ENCODE measurements around the gene GASK1A. TPM values are rescaled to one million over a fixed set of nuclear protein-coding genes. Genes with fewer than 3 reads are reported as not detected.

GASK1A gene
- total and polyA plus RNA-seq, 2 experiments from 2014 or later, result 2.6 to 11.1 TPM

DNA sequence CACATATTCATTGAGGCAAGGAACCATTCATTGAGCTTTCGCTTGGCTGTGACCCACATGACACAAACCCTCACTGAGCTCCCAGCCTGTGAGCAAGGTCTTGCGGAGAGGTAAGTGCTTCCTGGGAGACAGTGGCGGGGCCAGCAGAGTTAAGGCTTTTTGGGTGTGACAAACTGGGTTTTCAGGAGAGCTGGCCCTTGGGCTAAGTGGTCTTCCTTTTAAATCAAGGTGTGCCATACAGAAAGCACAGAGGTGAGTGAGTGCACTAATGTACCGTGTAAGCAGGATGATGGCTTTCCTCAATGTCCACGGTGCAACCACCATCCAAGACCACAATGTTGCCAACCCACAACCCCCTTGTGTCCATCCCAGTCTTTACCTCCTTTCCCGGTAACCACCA, 98.2 kb downstream of the GASK1A start:
- no peaks in the 10 kb centered on the region for H3K36me3 ChIP-seq (ENCODE audit: insufficient read depth)
- H3K79me2 ChIP-seq (replicated peaks; ENCODE audit: insufficient read depth), result no peaks in the 10 kb centered on the region
- peaks cover 40% of the 10 kb centered on the region for H3K36me3 Mint-ChIP-seq (ENCODE audit: low read depth)
- no peak overlapping the region for H3K4me3 ChIP-seq
- TF ChIP-seq EZH2 (IDR thresholded peaks at IDR 0.05; ENCODE audit: low read depth, unreplicated experiment), result no peak
- TF ChIP-seq POLR2AphosphoS5 (IDR thresholded peaks at IDR 0.05; ENCODE audit: low read depth), result no peak
- no peak for TF ChIP-seq NANOG (IDR thresholded peaks at IDR 0.05; ENCODE audit: borderline replicate concordance)
- TF ChIP-seq, protein P1, sequence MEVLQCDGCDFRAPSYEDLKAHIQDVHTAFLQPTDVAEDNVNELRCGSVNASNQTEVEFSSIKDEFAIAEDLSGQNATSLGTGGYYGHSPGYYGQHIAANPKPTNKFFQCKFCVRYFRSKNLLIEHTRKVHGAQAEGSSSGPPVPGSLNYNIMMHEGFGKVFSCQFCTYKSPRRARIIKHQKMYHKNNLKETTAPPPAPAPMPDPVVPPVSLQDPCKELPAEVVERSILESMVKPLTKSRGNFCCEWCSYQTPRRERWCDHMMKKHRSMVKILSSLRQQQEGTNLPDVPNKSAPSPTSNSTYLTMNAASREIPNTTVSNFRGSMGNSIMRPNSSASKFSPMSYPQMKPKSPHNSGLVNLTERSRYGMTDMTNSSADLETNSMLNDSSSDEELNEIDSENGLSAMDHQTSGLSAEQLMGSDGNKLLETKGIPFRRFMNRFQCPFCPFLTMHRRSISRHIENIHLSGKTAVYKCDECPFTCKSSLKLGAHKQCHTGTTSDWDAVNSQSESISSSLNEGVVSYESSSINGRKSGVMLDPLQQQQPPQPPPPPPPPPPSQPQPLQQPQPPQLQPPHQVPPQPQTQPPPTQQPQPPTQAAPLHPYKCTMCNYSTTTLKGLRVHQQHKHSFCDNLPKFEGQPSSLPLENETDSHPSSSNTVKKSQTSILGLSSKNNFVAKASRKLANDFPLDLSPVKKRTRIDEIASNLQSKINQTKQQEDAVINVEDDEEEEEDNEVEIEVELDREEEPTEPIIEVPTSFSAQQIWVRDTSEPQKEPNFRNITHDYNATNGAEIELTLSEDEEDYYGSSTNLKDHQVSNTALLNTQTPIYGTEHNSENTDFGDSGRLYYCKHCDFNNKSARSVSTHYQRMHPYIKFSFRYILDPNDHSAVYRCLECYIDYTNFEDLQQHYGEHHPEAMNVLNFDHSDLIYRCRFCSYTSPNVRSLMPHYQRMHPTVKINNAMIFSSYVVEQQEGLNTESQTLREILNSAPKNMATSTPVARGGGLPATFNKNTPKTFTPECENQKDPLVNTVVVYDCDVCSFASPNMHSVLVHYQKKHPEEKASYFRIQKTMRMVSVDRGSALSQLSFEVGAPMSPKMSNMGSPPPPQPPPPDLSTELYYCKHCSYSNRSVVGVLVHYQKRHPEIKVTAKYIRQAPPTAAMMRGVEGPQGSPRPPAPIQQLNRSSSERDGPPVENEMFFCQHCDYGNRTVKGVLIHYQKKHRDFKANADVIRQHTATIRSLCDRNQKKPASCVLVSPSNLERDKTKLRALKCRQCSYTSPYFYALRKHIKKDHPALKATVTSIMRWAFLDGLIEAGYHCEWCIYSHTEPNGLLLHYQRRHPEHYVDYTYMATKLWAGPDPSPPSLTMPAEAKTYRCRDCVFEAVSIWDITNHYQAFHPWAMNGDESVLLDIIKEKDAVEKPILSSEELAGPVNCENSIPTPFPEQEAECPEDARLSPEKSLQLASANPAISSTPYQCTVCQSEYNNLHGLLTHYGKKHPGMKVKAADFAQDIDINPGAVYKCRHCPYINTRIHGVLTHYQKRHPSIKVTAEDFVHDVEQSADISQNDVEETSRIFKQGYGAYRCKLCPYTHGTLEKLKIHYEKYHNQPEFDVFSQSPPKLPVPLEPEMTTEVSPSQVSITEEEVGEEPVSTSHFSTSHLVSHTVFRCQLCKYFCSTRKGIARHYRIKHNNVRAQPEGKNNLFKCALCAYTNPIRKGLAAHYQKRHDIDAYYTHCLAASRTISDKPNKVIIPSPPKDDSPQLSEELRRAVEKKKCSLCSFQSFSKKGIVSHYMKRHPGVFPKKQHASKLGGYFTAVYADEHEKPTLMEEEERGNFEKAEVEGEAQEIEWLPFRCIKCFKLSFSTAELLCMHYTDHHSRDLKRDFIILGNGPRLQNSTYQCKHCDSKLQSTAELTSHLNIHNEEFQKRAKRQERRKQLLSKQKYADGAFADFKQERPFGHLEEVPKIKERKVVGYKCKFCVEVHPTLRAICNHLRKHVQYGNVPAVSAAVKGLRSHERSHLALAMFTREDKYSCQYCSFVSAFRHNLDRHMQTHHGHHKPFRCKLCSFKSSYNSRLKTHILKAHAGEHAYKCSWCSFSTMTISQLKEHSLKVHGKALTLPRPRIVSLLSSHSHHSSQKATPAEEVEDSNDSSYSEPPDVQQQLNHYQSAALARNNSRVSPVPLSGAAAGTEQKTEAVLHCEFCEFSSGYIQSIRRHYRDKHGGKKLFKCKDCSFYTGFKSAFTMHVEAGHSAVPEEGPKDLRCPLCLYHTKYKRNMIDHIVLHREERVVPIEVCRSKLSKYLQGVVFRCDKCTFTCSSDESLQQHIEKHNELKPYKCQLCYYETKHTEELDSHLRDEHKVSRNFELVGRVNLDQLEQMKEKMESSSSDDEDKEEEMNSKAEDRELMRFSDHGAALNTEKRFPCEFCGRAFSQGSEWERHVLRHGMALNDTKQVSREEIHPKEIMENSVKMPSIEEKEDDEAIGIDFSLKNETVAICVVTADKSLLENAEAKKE (CRISPR knock-in tag; IDR thresholded peaks at IDR 0.05), result no peak
- no peak for TF ChIP-seq JUNB (IDR thresholded peaks at IDR 0.05; ENCODE audit: unreplicated experiment)
- no peak for TF ChIP-seq ZNF331 (CRISPR knock-in tag; IDR thresholded peaks at IDR 0.05; ENCODE audit: low read depth)
- H3K9me3 Mint-ChIP-seq, result peaks cover 10% of the 10 kb centered on the region; the same call in 2 of the 3 replicates
- DNase-seq (ENCODE audit: low spot score), result no peak
- no peaks in the 10 kb centered on the region for H3K27me3 ChIP-seq (ENCODE audit: insufficient read depth)
- no peaks in the 10 kb centered on the region for H3F3A ChIP-seq (replicated peaks; ENCODE audit: low read depth)
- H3K27me3 Mint-ChIP-seq (ENCODE audit: insufficient read depth, low read depth, poor library complexity), result no peaks in the 10 kb centered on the region
- no peak for ATAC-seq
- H3K4me1 Mint-ChIP-seq, result no peaks in the 10 kb centered on the region
- H3K4me3 Mint-ChIP-seq, result no peak overlapping the region
- H3K4me2 ChIP-seq, result no peak overlapping the region
- peaks cover 8% of the 10 kb centered on the region; the same call in 1 of the 2 replicates for H3K9me2 ChIP-seq (ENCODE audit: insufficient read depth)
- no peaks in the 10 kb centered on the region for H4K20me1 ChIP-seq (replicated peaks; ENCODE audit: insufficient read depth)
- no peak overlapping the region for H3K27ac ChIP-seq (ENCODE audit: low read depth)
- no peak overlapping the region for H2AFZ ChIP-seq
- H3K27ac Mint-ChIP-seq, result no peak overlapping the region
- H3K4me1 ChIP-seq (ENCODE audit: insufficient read depth), result no peaks in the 10 kb centered on the region

- Histone ChIP-seq H3K4me1 (ENCODE audit: insufficient read depth) (no peaks in the 10 kb centered on the region), H3K4me2 (no peak overlapping the region), H2AFZ (no peak overlapping the region), H3K4me3 (no peak overlapping the region), H3F3A (replicated peaks; ENCODE audit: low read depth) (no peaks in the 10 kb centered on the region), H4K20me1 (replicated peaks; ENCODE audit: insufficient read depth) (no peaks in the 10 kb centered on the region), H3K27me3 (ENCODE audit: insufficient read depth) (no peaks in the 10 kb centered on the region), H3K9me2 (ENCODE audit: insufficient read depth) (peaks cover 8% of the 10 kb centered on the region; the same call in 1 of the 2 replicates), H3K36me3 (ENCODE audit: insufficient read depth) (no peaks in the 10 kb centered on the region), H3K79me2 (replicated peaks; ENCODE audit: insufficient read depth) (no peaks in the 10 kb centered on the region), H3K27ac (ENCODE audit: low read depth) (no peak overlapping the region)
- H3K27me3 Mint-ChIP-seq (ENCODE audit: insufficient read depth, low read depth, poor library complexity), result no peaks in the 10 kb centered on the region
- peaks cover 45% of the 10 kb centered on the region for H3K36me3 Mint-ChIP-seq (ENCODE audit: low read depth)
- H3K4me3 Mint-ChIP-seq, result no peak overlapping the region
- H3K27ac Mint-ChIP-seq, result no peak overlapping the region
- DNase-seq (ENCODE audit: low spot score) (no peak), ATAC-seq (no peak)
- no peaks in the 10 kb centered on the region for H3K4me1 Mint-ChIP-seq
- peaks cover 14% of the 10 kb centered on the region for H3K9me3 Mint-ChIP-seq
- TF ChIP-seq EZH2phosphoT487 (IDR thresholded peaks at IDR 0.05; ENCODE audit: unreplicated experiment) (no peak), REST (IDR thresholded peaks at IDR 0.05; ENCODE audit: unreplicated experiment) (no peak), ZNF331 (CRISPR knock-in tag; IDR thresholded peaks at IDR 0.05; ENCODE audit: low read depth) (no peak)
Measured at GRCh38 chr3:43077707-43078106, 98.6 kb downstream of the GASK1A start.

All from GM23338 (cell line).